Measurements from ENCODE around the gene ABL1. TPM values are rescaled to one million over a fixed set of nuclear protein-coding genes. Genes with fewer than 3 reads are reported as not detected.

ABL1 gene
- total RNA-seq, 1 experiment from 2014 or later = 70.9 TPM

GRCh38 chr9:130890124-130890523, 55.1 kb downstream of the ABL1 start:
- no peak for DNase-seq (ENCODE audit: low read depth)

DNA sequence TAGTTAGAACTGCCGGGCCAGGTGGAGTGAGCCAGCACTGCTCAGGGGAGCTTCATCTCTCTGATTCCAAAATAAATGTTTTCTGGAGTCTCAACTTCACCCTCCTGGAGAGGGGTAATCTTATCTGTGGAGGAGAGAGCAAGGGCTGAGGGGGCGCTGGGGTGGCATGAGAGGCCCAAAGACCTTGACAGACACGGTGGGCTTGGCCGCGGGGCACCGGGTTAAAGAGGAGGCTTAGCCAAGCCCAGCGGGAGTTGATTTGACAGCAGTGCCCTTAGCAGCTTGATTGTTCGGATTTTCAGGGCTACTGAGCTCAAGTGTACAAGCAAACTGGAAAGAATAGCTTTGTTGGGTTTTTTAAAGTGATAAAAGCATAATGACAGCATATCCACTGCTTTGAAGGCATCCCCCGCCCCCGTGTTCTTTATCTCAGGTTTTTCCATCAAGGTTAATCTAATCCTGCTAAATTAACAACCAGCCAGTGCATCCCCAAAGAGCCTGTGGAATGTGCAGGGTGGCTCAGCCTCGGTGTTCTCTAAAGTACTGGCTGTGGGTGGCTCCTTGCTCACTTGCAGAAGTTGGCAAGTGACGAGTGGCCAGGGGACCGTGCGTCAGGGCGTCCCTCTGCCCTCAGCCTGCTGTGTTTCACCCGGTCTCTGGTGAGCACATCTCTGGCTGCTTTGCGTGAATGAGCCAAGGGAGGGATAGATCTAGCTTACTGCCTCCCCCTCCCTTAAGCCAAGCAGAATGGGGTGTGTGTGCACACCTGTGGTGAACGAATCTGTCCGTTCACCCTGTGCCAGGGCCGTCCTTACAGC, 56.0 kb downstream of the ABL1 start:
- DNase-seq (ENCODE audit: low read depth) = no peak

GRCh38 chr9:130891688-130892476, 56.8 kb downstream of the ABL1 start:
- no peak for DNase-seq (ENCODE audit: low read depth)

DNA sequence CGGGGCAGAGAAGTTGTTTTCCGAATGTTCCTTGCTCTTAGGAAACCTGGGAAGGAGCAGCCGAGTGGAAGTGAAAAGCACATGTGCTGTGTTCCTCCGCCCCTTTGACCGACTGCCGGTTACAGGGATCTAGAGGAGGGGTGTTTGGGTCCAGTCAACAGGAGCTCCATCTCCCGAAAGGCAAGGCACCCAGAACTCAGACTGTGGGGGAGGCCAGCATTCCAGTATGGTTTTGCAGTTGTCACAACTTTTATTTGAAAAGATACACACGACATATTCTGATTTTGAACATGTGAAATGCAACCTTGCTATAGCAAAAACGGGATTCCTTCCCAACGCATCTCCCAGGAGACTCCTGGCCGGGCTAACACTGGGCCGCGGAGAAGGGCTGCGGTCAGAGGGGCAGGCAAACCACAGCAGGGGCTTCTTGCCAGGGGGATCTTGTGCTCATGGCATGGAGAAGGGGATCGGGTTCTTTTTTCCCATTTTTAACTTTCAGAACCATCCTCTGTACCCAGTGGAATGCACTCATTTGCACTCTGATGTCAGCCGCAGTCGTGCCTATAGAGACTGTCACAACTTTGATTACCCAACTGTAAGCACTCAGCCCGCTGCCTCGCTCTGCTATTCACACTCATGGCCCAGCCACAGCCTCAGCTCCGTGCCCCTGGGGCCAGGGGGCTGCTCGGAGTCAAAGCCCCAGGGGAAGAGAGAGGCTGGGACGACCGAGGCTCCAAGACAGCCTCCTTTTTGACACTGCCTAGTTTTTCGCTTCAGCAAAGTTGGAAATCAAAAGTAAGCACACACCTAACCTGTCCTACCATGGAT, 57.6 kb downstream of the ABL1 start:
- no peak for DNase-seq (ENCODE audit: low read depth)

DNA sequence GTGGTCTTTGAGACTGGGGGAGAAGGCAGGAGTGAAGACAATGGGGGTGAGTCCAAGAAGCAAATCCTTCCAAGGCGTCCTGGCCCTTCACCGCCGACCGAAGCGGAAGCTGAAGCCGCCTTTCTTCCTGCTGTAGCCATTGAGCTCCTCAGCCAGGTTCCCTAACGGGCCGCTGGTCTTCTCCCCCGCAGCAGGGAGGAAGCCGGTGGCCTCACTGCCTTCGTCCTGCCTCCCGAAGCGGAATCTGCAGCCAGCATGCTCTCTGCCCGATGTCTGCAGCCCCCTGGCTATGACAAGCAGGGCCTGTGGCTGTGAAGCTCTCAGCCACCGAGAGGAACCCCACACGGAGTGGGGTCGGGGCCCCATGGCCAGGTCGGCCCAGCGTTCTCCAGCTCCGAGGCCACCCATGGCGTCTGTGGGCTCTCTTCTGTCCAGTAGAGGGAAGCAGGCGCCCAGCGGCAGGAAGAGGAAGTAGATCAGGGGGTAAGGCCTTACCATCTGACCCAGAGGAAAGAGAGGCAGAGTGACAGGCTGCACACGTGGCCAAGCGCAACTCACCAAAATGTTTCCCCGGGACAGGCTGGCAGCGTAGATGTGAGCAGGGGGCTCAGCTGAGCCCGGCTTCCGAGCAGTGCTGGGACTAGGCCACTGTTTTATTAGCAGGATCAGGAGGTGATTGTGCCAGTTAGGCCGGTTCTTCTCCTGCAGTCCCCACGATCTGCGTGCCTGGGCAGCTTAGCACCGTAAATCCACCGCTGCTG, 58.5 kb downstream of the ABL1 start:
- no peak for DNase-seq (ENCODE audit: low read depth)

GRCh38 chr9:130894546-130894945, 59.5 kb downstream of the ABL1 start:
- no peak for DNase-seq (ENCODE audit: low read depth)

- DNase-seq (ENCODE audit: low read depth) = no peak
Measured at GRCh38 chr9:130895038-130895437, 60.0 kb downstream of the ABL1 start.

GRCh38 chr9:130895481-130896232, 60.6 kb downstream of the ABL1 start:
- DNase-seq (ENCODE audit: low read depth) = no peak

DNA sequence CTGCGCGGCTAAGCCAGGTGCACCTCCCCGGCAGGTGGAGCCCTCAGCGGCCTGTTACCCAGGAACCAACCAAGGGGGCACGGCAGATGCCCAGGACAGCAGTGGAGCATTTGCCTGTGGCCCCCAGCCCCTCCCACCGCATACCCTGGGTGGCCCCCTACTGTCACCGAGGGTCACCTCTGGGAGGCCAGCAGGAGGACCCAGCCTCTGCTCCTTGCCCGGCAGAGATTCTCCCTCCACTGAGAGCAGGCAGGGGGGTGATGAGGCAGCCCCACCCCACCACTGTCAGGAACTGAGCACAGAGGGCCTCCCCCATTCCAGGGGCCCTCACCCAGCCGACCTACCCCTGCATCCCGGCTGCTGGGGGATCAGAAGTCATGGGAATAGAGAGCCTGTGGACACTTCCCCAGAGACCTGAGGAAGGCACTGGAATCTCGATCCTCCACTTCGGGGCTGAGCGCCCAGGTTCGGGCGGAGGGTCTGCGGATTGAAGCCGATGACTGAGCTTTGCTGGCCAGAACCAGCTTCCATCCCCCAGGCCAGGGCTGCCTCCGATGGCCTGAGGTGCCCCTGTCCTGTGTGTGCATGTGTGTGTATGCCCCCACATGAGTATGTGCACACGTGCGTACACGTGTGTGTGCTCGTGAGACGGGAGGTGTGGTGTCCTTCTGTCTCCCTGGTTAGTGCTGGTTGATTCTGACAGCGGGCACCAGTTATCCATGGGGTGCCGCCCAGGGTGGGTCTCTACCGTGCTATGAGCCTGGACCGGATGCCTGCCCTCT, 61.4 kb downstream of the ABL1 start, which contains the start of gene QRFP:
Gene QRFP (minus strand): TSS at position 580 of the 782 bp plus-strand sequence. CDS start 2,974 bp downstream, outside the sequence.
- DNase-seq (ENCODE audit: low read depth) = no peak

GRCh38 chr9:130897105-130897751, 62.2 kb downstream of the ABL1 start:
- DNase-seq (ENCODE audit: low read depth) = no peak

- no peak for DNase-seq (ENCODE audit: low read depth)
Measured at GRCh38 chr9:130897848-130898551, 62.9 kb downstream of the ABL1 start.

DNA sequence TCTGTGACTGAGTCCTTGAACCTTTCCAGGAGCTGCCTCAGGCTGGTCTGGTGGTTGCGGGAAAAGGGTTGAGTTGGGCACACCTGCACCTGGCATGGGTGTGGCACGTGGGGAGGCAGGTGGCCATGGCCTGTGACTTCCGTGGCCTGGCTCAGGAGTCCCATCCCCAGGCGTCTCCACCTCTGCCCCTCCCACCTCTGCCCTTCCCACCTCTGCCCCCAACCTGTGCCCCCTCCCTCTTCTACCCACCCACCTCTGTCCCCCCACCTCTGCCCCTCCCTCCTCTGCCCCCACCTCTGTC, 63.4 kb downstream of the ABL1 start:
- DNase-seq (ENCODE audit: low read depth) = no peak

DNA sequence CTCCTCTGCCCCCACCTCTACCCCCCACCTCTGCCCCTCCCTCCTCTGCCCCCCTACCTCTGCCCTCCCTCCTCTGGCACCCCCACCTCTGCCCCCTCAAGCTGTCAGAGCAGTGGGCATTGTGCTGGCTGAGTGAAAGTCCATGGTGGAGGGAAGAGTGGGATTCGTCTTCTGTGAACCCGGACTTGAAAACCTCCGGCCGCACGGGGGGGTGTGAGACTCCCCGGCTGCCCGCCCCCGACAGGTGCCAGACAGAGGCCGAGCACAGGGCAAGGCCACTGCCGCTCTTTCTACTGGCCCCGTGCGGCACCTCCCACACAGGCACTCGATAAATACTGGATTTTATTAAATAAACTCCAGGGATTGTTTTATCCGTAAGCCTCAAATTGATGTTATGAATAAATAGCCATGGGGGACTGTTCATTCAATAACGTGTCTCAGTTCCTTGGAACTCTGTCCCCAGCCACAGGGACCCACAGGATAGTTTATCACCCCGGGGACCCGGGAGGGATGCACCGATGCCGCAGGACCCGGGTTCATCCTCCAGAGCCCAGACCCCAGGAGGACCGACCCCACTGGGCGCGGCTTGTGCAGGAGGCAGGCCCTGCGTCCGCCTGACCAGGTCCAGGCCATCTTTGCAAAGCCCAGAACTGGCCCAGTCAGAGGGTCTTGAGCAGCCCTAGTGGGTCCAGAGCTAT, 64.1 kb downstream of the ABL1 start:
- no peak for DNase-seq (ENCODE audit: low read depth)

DNA sequence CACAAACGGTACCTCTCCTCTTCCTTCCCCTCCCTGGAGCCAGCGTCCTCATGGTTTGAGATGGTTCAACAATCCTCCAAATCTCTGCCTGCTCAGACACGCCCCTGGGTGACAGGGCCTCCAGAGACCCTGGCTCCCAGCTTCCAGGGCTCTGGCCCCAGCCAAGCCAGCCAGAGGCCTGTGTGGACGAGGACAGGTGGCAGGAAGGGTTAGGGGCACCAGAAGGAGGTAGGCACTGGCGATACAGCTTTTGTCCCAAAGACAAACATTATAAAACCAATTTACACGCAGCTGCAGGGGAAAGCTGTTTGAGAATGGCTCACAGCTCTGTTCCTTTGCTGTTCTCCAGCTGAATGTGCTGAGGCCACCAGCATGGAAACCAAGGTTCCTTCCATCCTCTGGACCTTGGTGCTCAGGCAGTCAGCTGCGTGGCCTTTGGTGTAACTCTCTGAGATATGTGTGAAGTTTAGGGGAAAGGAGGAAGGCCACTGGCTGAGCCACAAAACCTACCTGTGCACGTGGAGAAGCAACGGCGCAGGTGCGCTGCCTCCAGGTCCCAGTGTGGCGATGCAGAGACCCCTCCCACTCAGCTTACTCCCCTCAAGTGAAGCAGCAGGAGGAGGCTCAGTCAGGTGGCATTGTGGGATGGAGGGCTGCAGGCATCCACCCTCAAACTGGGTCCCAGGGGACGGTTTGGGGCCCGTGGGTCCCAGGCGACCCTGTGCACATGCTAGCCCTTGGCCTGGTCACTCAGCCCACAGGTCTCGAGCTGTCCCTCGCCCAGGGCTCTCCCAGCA, 65.8 kb downstream of the ABL1 start:
- no peak for DNase-seq (ENCODE audit: low read depth)

- no peak for DNase-seq (ENCODE audit: low read depth)
Measured at GRCh38 chr9:130901498-130902203, 66.6 kb downstream of the ABL1 start.
